ENCODE results near the gene CACNA1I.

Gene CACNA1I

DNA sequence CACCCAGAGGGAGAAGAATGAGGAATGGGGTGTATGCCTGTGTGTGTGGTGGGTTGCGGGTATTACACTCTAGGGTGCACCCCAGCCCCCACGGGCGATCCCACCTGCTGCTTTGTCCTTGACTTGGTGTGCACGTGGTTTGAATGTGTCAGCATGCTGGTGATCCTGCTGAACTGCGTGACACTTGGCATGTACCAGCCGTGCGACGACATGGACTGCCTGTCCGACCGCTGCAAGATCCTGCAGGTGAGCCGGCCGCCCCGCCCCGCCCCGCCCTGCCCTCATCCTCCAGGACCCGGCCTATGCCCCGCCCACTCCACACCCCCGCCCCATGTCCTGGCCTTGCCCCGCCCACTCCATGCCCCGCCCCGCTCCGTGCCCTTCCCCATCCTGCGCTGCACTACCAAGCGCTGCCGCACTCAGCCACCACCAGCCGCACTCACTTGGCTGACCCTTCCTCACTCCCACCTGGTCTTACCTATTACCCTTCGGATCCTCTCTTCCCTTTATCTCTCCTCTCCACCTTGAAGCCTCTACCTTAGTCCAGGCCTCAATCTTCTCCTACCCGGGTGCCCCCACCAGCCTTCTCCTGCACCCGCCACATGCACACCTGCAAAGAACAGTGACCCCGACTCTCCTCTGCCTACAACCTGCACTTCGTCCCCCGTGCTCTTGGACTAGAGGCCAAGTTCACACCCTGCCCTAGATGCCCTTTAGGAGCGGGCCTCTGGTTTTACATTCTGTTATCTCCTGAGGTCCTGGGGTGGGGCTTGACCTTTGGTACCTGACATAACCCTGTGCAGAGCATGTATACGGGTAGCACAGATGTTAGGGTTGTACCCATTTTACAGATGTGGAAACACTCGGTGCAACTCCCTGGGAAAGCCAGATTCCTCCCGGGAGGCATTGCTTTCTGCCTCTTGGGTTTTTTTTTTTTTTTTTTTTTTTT lies 27.7 kb downstream of the CACNA1I start:
- peak; percentile 57 to 60 for ATAC-seq

DNA sequence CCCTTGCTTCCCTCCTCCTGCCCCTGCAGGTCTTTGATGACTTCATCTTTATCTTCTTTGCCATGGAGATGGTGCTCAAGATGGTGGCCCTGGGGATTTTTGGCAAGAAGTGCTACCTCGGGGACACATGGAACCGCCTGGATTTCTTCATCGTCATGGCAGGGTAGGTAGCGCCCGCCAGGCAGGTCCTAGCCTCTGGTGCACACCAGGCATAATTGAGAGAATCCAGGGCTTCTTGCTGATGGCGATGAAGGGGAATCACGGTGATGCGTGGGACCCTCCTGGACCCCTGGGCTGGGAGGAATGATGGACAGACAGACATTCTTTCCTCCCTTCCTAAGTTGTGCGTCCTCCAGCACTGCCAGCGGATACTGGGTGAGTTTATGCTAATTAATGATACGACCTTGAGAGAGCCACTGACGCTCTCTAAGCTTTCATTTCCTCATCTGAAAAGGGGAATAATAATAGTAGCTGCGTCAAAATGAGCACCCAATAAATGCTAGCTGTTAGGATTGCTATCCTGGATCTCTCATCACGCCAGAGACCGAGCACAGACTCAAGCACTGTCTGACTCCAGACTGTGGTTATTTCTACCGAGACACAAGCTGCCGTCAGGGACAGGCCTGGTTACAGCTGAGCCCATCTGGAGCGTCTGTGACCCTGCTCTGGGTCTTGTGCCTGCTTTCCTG lies 30.1 kb downstream of the CACNA1I start:
- ATAC-seq, result no peak

DNA sequence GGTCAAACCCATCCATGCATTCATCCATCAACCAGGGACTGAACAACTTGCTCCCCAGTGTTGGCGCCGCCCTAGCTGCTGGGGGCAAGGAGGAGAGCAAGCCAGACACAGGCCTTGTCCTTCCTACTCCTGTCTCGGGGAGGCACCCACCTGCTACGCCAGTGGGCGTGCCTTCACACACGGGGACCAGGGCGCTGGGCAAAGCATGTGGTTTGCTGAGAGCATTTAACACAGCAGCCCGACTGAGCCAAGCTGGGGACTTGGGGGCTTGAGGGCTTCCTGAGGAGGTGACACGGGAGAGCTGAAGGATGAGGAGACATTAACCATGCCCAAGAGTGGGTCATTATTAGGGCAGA lies 30.6 kb downstream of the CACNA1I start:
- ATAC-seq, result no peak

DNA sequence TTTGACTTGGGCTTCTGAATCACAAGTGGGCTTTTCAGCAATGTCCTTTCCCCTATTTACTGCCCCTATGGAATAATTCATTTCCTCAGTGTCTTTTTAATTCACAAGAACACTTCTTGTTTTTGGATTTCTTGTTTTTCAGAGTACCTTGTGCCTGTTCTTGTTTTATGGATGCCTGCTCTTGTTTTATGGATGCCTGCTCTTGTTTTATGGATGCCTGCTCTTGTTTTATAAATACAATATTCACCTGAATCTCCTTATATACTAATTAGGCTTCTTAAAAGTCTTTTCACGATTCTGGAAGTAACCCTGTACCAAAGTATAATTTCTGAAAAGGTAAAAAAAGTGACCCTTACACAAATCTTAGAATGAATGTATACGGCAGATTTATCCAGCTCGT lies 32.8 kb downstream of the CACNA1I start:
- no peak for ATAC-seq

DNA sequence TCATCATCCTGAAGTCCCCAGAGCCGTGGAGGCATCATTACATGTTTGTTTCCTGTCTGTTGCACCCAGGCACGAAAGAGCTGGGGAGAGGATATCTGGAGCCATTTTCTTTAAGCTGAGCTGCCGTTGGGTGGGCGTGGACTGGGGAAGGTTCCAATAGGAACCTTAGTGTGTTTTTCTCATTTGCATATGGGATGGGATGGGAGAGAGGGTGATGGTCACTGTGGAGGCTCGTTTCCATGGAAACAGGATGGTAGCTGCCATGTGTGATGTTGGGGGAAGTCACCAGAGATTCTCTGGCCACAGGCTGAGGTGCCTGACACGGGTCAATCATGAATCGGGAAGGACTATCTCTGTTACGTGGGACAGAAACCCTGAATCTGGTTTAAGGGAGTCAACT lies 39.7 kb downstream of the CACNA1I start:
- no peak for ATAC-seq

DNA sequence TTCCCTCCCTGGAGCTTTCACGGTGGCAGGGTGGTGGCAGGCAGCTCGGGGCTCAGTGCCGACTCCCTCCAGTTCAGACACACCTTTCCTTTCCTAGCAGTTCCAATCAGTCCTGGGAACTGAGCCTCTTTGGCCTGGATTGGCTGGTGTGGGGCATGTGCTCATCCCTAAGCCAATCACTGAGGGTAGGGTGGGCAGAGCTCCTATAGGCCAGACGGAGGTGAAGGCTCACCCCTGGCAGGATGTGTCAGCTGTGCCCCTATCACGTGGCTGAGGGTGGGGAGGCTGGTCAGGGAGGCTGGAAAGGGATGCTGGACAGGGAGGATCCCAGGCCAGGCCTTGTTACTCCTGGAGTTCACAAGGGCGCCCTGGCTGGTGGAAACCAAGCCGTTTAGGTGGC lies 40.2 kb downstream of the CACNA1I start:
- ATAC-seq, result no peak

DNA sequence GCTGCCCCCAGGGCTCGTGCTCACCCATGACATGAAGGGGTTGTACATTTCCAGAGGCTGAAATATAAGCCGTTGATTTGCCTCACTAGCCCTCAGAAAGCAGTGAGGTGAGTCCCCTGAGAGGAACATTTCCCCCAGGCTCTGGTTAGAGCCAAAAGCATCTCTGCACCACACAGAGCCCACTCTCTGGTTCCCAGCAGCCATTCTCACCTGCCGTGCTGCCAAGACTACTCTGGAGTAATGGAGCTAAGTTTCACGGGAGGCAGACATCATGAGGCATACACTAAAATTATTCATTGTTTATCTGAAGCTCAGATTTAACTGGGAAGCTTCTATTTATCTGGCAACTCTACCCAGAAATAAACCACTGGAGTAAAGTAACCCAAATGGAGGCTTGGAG lies 40.8 kb downstream of the CACNA1I start:
- no peak for ATAC-seq

DNA sequence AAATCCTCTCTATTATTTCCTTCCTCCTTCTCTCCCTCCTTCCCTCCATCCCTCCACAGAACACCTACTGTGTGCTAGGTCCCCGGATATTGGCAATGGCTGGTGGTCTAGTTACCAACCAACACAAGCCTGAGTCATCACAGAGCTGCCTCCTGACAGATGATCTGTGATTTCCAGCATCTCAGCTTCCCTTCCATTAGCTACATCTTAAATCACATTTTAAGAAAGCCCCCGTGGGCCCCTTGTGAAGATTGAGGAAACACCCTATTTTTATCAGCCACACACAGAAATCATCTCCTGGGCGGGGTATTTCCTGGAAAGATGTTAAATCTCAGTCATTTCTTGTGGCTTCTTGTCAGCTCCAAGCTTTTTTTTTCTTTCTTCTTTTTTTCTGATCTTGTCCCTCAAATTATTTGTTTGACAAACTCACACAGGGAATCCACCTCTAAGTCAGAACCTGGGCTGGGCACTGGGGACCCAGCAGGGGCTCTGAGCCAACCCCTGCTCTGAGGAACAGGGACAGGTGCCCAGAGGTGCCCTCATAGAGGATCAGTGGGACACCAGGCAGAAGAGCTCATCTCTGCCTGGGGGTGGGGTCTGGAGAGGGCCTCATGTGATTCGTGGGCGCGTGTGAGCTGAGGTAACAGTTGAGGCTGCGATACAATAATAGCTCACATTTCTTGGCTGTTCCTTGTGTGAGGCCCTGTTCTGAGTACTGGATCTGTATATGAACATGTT lies 42.4 kb downstream of the CACNA1I start:
- peak; percentile 38 to 53 for ATAC-seq

DNA sequence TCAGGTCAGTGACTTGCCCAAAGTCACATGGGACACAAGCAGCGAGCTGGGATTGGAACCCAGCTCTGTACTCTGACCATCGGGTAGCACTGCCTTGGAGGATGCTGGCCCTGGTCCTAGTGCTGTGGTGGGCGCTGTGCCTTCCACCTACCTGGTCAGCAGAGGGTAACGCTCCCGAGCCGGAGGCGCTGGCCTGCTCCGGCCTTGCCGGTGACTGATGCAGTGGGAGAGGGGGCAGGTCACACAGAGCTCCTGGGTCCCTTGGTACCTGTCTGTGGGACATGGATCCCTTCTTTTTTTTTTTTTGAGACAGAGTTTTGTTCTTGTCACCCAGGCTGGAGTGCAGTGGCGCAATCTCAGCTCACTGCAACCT lies 43.0 kb downstream of the CACNA1I start:
- ATAC-seq, result no peak

DNA sequence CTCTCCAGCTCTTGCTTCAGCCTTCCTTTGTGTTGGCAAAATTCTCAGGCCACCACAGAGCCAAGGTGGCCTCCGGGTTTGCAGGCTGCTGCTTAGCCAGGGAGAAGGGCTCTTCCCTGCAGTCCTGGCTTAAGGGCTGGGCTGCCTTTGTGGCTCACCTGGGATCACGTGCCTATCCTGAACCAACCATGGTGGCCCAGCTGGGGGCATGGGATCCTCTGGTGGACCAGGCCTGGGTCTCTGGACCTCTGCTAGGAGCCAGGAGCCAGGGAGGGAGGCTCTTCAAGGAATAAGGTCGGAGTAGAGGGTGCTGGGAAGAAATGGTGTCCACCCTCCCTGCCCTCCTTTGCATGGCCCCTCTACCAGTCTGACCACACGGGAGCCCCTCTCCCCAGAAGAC lies 43.9 kb downstream of the CACNA1I start:
- no peak for ATAC-seq

DNA sequence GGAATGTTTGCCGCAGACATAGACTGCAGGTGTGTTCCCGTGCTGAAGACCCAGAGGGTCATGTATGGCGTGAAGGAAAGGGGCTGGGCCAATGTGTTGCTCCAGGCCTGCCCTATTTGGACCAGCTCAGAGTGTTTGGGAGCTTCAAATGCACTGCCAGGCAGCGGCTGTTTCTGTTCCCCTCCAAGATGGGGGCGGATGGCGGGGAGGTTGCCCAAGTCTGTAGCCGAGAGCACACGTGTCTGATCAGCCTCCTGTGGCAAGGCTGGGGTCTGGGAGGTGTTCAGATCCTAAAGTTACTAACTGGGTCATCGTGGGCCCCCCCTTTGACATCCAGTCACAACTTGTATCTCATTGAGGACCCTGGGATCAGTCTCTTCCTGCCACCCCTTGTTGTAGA lies 45.5 kb downstream of the CACNA1I start:
- ATAC-seq, result no peak

DNA sequence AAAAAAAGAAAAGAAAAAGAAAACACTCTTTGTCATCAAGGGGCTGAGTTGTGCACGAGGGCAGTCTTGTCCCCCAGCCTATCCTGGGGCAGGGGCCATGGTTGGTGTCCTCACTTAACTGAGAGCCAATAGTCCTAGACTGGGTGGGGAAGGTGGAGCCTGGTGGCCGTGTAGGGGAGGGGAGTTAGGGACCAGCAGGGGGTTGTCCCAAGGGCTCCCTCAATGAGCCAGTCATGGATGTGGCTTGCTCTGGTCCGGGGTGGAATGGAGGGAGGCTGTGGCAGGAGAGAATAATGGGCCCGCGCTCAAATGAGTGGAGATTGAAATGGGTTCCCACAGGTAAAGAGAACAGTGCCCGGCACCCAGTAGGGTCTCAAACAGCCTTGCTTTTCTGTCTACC lies 46.2 kb downstream of the CACNA1I start:
- no peak for ATAC-seq

DNA sequence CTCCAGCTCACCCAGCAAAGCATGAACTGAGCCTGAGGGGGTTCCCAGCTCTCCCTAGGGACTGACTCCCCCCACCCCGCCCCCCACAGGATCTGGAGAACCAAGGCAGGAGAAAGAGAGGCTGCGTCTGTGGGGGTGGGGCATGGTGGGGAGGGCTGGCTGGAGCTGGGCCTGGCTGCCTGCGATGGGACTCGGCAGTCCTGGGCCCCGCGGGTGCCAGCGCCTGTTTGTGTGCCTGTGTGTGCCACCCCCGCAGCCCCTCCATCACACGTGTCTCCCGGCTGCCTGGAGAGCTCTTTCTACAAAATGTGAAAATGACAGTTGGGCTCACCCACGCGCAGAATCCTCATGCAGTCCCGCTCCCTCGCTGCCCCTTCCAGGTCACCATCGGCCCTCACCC lies 46.8 kb downstream of the CACNA1I start:
- ATAC-seq, result no peak

DNA sequence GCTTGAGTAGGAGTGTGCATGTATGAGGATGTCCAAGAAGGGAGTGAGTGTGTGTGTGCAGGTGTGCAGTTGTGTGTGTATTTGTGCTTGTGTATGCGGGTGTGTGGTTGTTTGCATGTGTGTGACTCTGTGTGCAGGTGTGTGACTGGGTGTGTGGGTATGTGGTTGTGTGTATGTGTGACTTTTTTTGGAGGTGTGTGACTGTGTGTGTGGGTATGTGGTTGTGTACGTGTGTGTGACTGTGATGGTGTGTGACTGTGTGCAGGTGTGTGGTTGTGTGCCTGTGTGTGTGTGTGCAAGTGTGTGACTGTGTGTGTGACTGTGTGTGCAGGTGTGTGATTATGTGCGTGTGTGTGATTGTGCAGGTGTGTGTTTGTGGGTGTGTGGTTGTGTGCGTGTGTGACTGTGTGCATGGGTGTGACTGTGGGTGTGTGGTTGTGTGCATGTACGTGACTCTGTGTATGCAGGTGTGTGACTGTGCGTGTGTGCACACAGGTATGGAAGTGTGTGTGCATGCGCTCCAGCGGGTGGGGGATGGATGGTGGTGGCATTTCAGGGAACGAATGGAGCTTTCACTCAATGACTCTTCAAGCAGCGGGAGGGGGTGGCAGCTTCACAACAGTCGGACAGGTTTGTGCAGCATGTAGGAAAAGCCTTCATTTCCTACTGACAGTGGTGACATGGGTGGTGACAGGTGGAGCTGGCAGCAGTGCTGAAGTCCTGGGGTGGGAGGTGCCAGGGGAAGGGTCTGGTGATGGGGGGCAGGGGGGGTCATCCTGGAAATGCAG lies 47.6 kb downstream of the CACNA1I start:
- ATAC-seq, result no peak

DNA sequence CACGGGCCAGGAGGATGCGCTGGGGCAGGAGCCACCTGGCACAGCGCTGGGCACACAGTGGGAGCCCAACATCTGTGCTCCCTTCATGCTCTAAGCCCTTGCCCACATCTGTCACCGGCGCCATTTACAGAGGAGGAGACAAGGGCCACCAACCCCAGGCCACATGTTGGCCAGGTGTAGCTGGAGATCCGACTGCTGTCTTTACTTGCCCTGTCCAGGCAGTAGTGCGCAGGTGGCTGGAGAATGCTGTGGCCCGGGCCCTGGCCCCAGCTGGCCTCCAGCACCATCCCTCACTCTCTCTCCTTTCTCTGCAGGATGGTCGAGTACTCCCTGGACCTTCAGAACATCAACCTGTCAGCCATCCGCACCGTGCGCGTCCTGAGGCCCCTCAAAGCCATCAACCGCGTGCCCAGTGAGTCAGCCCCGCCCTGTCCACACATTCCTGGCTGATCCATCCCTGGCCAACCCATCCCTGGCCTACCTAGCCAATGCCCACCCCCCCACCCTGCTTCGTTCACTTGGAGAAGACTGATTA lies 48.5 kb downstream of the CACNA1I start:
- no peak for ATAC-seq

DNA sequence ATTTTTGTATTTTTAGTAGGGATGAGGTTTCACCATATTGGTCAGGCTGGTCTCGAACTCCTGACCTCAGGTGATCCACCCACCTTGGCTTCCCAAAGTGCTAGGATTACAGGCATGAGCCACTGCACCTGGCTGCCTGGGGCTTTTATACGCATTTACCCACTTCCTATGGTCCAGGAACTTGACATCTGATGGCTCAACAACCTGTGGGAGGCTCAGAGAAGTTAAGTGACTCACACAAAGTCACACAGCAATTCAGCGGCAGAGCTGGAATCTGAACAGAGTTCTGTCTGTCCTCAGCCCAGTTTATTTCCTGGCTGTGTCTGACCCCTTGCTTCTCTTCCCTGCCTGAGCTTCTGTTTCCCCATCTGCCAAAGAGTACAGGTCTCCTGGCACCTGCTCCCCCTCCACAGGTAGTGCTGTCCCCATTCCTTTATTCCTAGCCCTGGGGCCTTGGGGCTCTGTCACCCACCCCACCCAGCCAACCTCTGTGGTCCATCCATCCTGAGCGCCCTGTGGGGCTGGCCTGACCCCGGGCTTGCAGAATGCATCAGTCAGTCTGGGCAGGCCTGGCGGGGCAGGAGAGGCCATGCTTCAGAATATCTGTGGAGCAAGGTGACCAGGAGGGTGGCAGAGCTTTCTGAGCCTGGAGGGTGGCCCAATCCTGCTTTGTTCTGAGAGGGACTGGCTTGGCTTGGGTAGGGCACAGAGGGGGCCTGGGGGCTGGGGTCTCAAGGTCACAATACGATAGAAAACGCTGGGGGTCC lies 50.6 kb downstream of the CACNA1I start:
- ATAC-seq, result peak in 1 of 2 donors; percentile 21

DNA sequence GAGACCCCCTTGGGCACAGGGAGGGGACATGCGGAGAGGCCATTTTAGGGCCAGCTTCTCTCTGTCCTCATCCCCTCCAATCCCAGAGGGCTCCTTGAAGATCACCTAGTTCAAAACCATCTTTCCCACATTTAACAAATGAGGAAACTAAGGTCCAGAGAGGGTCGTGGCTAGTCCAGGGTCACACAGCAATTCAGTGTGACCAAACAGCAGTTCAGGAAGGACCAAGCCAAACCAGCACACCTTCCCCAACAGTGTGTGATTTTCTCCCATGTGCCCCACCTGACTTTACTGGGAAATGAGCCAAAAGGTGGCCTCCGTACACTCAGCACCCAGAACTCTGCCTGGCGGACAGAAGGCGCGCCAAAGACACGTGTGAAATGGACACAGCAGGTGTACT lies 51.3 kb downstream of the CACNA1I start:
- no peak for ATAC-seq

DNA sequence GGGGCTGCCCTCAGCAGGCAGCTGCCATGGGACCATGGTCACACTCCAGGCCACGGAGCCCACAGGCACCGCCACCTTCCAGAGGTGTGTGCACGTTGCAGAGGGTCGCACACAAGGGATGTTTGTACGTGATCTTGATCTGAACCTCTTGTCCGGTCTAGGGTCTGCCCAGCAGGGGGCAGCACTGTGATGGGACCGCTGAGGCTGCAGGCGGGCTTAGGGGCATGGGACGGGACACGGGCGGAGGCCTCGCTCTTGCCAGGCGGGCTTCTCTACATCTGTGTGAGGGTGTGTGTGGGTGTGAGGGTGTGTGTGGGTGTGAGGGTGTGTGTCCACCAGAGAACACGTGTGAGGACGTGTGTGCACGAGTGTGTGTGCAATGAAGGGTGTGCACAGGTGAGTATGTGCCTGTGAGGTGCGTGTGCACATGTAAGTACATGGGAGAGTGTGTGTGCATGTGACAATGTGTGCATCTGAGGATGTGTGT lies 52.4 kb downstream of the CACNA1I start:
- peak; percentile 63 to 74 for ATAC-seq

DNA sequence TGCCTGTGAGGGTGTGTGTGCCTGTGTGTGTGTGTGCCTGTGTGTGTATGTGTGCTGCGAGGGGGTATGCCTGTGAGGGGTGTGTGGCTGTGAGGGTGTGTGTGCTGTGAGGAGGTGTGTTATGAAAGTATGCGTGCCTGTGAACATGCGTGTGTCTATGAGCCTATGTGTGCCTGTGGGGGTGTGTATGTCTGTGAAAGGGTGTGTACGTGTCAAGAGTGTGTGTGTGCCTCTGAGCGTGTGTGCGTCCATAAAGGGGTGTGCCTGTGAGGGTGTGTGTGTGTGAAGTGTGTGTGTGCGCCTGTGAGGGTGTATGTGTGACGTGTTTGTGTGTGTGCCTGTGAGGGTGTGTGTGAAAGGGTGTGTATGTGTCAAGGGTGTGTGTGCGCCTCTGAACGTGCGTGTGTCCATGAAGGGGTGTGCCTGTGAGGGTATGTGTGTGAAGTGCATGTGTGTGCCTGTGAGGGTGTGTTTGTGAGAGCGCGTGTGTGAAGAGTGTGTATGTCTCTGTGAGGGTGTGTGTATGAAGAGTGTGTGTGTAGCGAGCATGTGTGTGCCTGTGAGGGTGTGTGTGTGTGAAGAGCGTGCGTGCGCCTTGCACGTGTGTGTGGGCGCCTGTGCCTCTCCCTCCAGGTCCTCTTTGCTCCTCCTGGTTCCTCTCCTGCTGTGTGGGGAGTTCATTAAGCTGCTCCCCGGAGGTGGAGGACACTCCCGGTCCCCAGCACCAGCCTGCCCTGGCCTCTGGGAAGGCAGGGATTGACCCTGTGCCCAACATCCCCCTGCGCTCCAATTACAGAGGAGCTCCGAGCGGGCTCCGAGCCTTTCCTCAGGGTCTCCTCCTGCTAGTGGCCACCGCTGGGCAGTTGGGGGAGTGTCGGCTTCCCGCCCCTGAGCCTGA lies 53.3 kb downstream of the CACNA1I start:
- no peak for ATAC-seq

DNA sequence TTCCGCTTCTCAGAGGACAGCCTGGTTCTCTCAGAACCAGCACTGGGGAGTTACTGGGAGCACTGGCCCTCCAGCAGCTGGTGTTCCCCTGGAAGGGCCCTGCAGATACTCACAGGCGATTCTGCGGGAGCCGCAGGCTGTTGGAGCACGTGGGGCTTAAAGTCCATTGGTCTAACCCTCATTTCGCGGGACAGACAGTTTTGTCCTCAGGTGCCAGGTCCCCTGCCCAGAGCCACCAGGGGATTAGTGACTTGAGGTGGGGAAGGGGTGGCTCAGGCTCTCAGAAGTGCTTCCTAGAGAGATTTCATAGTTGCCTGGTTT lies 53.9 kb downstream of the CACNA1I start:
- no peak for ATAC-seq
